GM18526 (cell line): ENCODE measurements around the gene CFAP299.

Experiments
- POLR2A ChIP-seq: IDR thresholded peaks from 3 replicates; pipeline ENCODE4 v1.6.1; 2011; ENCODE audit not compliant: insufficient read length; ENCODE audit errors: extremely low read depth

Gene CFAP299

GRCh38 chr4:80417019-80417418 is 81.5 kb downstream of the CFAP299 start:
- TF ChIP-seq POLR2A = no peak

GRCh38 chr4:80419946-80420345 is 84.4 kb downstream of the CFAP299 start:
- no peak for TF ChIP-seq POLR2A

- no peak for TF ChIP-seq POLR2A
Observed at GRCh38 chr4:80420638-80421037, 85.1 kb downstream of the CFAP299 start.

GRCh38 chr4:80422727-80423404 is 87.3 kb downstream of the CFAP299 start:
- TF ChIP-seq POLR2A = no peak

GRCh38 chr4:80423553-80424224 is 88.2 kb downstream of the CFAP299 start:
- no peak for TF ChIP-seq POLR2A

- no peak for TF ChIP-seq POLR2A
Observed at GRCh38 chr4:80424225-80424581, 88.7 kb downstream of the CFAP299 start.

GRCh38 chr4:80425124-80426100 is 89.9 kb downstream of the CFAP299 start:
- no peak for TF ChIP-seq POLR2A

GRCh38 chr4:80431203-80431965 is 95.9 kb downstream of the CFAP299 start:
- TF ChIP-seq POLR2A = no peak

GRCh38 chr4:80434238-80434637 is 98.7 kb downstream of the CFAP299 start:
- no peak for TF ChIP-seq POLR2A

- TF ChIP-seq POLR2A = no peak
Observed at GRCh38 chr4:80438016-80438415, 102.5 kb downstream of the CFAP299 start.

GRCh38 chr4:80446248-80446647 is 110.7 kb downstream of the CFAP299 start:
- TF ChIP-seq POLR2A = no peak

GRCh38 chr4:80446664-80447063 is 111.1 kb downstream of the CFAP299 start:
- no peak for TF ChIP-seq POLR2A

GRCh38 chr4:80447493-80447892 is 112.0 kb downstream of the CFAP299 start:
- TF ChIP-seq POLR2A = no peak

- no peak for TF ChIP-seq POLR2A
Observed at GRCh38 chr4:80448056-80448455, 112.5 kb downstream of the CFAP299 start.

GRCh38 chr4:80452055-80452454 is 116.5 kb downstream of the CFAP299 start:
- no peak for TF ChIP-seq POLR2A
